Measurements from ENCODE around the gene CYSTM1.
"Not testable (repeated sequence)": the region's sequence is repeated elsewhere in the genome, so short reads cannot be mapped to it uniquely, and the experiment has no call there.

CYSTM1 gene

DNA sequence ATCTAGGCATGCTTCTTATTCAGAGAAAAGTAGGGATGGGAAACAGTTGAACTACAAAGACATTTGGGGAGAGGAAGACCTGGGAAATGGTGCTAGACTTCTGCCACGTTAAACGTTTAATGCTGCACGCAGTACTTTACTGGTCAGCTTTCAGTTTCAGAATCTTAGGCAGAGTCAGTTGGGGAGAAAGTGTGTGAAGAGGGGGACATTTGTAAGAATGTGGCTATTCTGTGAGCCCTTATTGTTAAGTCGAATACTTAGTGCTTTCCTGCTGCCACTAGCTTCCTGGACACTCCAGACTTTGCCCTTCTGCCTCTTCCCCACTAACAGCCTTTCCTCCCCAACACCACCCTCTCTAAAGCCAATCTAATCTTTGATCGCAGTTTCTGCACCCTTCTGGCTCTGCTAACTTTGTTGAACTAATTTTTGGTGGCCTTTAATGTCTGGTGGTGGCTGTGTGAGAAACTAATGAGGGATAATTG, 6.1 kb downstream of the CYSTM1 start:
- no peak for DNase-seq

GRCh38 chr5:140181525-140181924, 6.5 kb downstream of the CYSTM1 start:
- no peak for DNase-seq

- DNase-seq = no peak
These were observed 7.2 kb downstream of the CYSTM1 start for GRCh38 chr5:140182075-140182711.

DNA sequence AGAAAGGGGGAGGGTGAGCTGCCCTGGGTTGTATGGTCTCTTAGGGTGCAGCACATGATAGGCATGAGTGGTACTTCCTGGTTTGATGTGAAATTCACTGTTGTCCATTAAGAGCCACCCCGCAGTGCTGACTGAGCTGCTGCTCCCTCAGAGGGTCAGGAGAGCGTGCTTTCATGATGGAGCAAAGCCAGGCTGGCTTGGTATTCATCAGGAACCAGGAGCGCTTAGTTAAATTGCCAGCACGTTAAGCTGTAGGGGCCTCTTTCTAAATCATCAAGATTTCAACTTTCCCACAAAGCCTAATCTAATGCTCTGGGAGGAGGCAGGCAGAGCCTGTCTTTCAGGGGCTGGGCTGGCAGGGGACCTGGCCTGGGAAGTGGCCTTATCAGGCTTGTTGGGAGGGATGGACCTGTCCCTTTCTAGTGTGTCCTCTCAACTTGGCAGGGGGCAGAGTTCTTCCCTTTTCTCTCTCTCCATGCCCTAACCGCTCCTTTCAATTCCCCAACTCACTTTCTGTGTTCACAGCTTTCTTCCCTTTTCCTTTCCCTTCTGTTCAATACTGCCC, 7.9 kb downstream of the CYSTM1 start:
- DNase-seq = no peak

GRCh38 chr5:140185409-140185808, 10.4 kb downstream of the CYSTM1 start:
- no peak for DNase-seq

GRCh38 chr5:140186267-140186671, 11.3 kb downstream of the CYSTM1 start:
- DNase-seq = no peak

DNA sequence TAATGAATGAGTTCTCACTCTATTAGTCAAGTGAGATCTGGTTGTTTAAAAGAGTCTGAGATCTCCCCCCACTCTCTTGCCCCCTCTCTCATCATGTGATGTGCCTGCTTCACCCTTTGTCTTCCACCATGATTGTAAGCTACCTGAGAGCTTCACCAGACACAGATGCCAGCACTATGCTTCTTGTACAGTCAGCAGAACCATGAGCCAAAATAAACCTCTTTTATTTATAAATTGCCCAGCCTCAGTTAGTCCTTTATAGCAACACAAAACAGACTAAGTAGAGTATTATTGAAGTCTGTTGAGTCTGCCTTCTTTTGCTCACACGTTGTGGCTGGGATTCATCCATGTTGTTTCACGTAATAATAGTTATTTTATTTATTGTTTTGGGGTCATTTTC, 14.3 kb downstream of the CYSTM1 start:
- DNase-seq = no peak

DNA sequence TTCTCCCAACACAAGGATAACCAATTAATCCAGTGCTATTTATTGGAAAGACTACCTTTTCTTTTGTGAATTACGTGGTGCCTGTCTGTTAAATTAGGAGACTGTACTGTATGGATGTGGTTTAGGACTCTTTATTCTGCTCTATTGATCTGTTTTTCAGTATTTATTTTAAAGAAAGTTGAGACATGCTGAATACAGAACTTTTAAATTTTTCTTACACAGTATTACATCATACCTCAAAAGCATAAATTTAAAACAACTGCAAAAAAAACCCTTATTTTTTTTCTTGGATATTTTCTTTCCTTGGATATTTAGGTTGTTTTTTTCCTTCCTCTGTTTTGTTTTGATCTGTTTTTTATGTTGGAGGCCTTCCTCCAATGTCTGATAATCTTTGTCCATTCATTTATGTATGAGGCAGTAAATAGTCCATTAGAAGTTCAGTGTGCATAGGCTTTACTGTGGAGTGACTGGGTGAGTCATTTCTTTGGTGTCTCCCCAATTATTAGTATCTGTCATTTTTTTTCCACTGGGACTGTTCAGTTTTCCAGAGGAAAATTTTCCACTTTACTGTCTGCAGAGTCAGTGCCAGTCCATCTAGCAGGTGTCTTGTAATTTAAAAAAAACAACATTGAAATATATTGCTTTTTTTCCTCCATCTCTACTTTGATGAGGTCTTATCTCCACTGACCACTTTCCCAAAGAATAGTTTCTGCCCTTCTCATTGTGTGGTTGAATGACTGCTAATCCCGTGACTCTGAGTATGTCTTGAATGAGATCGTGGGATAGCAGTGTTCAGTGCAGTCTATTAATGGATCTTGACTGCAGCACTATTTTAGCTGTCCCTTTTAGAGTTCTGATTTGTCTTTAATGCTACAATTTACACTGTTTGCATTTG, 15.2 kb downstream of the CYSTM1 start:
- no peak for DNase-seq

DNA sequence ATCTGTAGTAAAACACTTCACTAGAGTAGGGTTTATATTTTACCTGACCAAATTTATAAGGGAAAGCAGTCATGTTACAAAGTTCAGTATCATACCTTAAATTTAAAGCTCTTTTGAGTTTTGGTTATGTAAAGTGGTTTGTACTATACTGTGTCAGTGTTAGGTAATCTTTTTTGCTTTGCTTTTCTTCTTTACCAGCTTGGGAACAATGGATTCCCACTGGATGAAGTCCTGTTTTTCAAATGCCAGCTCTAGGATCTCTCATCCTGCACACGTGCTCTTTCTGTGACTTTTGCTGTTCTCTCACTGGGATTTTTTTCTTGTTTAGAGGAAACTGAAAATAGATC, 15.9 kb downstream of the CYSTM1 start:
- DNase-seq = no peak

- DNase-seq = no peak
These were observed 17.9 kb downstream of the CYSTM1 start for GRCh38 chr5:140192715-140193430.

DNA sequence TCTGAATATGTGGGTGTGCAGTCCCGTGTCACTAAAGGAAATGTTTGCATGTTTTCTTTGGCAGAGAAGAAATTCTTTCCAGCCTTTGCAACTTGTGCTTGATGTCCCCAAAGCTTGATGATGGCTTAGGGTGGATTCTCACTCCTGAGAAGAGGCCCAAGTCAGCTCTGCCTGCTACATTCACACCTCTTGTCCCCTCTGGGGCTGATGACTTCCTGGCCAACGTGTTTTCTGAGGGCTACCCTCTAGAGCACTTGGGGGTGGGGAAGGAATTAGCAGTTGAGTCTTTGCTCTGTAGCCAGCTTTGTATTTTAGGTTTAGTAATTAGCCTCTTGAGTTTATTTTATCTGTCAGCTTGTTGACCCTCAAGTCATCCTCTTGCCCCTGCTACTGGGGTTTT, 19.7 kb downstream of the CYSTM1 start:
- DNase-seq = no peak

GRCh38 chr5:140196115-140196814, 21.3 kb downstream of the CYSTM1 start:
- DNase-seq = no peak

DNA sequence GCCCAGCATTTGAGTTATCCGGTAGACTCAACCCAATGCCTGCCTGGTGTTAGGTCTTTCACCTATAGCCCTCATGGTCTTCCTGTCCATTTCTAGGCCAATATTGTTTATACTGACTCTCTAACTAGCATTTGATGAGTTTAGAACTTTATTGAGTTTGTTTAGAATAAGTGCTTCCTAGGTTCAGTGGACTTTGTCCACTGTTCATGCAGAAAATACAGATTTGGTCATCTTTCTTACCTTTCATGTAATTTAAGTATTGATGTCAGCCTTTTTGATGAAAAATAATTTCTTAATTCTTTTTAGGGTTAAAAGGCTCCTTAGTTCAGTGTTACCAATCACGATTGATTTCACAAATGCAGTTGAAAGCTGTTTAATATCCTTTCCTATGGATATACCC, 22.0 kb downstream of the CYSTM1 start:
- DNase-seq = no peak

GRCh38 chr5:140198915-140199314, 23.9 kb downstream of the CYSTM1 start:
- not testable (repeated sequence) for DNase-seq

GRCh38 chr5:140202078-140202477, 27.1 kb downstream of the CYSTM1 start:
- no peak for DNase-seq

GRCh38 chr5:140202610-140203009, 27.6 kb downstream of the CYSTM1 start:
- no peak for DNase-seq

DNA sequence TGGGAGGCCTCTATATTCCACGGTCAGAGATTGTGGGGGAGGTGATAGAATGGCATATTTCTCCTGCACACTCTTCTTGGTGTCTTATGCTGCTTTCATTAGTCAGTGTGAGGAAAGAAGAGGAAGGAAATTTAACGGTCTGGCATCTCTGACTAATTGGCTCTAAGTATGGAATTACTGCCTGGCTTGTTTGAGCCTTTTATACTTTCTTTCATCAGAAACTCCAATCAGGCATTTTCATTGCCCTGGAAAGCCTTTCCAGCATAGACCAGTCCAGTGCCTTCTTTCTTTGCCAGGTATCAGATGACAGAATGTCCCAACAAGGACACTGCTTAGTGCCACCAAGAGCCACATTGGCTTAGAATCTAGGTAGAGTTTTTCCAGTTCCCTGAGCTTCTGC, 30.2 kb downstream of the CYSTM1 start:
- DNase-seq = no peak

- DNase-seq = no peak
These were observed 31.0 kb downstream of the CYSTM1 start for GRCh38 chr5:140205952-140206351.

GRCh38 chr5:140207250-140207964, 32.4 kb downstream of the CYSTM1 start:
- no peak for DNase-seq

GRCh38 chr5:140208065-140208464, 33.1 kb downstream of the CYSTM1 start:
- DNase-seq = no peak

DNA sequence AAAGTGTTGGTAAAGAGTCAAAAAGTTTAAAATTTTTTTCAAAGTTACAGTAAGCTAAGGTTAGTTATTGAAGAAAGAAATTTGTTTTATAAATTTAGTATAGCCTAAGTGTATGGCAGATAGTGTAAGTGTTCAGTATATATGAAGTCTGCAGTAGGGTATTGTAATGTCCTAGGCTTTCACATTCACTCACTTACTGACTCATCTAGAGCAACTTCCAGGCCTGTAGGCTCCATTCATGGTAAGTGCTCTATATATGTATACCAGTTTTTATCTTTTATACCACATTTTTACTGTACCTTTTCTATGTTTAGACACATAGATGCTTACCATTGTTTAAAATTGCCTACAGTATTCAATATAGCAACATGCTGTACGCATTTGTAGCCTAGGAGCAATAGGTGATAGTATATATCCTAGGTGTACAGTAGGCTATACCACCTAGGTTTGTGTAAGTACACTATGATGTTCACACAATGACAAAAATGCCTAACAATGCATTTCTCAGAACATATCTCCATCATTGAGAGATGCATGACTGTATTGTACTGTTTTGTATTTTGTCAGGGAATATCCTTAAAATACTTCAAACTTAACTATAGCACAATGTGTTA, 38.5 kb downstream of the CYSTM1 start:
- DNase-seq = no peak

DNA sequence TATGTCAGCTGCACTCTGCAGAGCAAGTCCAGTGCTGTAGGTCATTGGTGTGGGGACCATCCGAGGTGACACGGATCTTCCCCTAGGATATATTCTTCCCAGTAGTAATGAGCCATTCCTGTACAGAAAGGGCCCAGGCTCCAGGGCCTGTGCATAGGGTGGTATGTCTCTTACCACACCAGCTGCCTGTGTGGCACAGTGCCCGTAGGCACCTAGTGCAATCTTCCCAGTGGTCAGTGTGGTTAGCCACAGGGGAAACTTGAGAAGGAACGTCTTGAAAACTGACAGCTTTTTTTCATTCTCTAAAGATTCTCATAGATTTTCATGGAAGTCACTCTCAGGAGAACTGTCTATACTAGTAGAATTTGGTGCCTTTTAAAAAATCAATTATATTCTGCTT, 39.8 kb downstream of the CYSTM1 start:
- no peak for DNase-seq
